GM12874 (cell line): ENCODE data around the gene INPP5E.

ENCODE experiments used
- CTCF ChIP-seq: IDR thresholded peaks from 2 replicates; pipeline ENCODE4 v1.5.1; 2011; ENCODE audit warnings: low read depth, mild to moderate bottlenecking, control low read depth, low read length, moderate library complexity; ENCODE audit not compliant: insufficient read depth

Gene INPP5E

DNA sequence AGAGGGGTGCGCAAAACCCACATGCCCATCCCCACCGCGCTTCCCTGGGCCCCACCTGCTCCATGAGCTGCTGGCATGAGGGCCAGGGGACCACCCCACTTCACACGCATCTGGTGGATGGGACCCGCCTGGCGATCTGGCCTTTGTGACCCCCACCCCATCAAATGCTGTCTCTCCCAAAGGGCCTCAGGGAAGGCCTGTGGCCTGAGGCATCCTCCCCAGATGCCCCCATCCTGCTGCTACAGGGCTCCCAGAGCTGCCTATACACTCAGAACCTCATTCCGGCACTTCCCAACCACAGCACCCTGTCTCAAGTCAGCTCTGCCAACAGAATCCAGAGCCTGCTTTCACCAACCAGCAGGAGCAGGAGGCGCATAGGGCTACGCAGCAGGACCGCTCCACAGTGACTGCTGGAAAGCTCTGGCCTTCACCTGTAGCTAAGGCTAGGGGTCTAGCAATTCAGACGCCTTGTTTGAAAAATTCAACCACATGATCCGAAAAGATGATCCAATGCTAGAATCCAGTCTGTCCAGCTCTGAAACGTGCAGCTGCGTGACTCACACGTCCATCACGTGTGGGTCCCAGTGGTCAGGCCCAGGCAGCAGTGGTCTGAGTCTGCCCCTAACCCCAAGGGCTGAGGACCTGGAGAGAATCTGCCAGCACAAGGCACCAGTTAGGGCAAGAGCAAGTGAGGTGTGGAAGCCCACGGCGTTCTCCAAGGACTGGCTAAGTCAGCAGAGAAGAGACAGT, 38.3 kb downstream of the INPP5E start:
- TF ChIP-seq CTCF = no peak

GRCh38 chr9:136400038-136400834, 39.4 kb downstream of the INPP5E start, which contains the start of gene SNAPC4:
TSS of gene SNAPC4 (minus strand) at chr9:136400170. CDS start at chr9:136398428, 1,742 bp downstream.
- peak; percentile 95 for TF ChIP-seq CTCF

DNA sequence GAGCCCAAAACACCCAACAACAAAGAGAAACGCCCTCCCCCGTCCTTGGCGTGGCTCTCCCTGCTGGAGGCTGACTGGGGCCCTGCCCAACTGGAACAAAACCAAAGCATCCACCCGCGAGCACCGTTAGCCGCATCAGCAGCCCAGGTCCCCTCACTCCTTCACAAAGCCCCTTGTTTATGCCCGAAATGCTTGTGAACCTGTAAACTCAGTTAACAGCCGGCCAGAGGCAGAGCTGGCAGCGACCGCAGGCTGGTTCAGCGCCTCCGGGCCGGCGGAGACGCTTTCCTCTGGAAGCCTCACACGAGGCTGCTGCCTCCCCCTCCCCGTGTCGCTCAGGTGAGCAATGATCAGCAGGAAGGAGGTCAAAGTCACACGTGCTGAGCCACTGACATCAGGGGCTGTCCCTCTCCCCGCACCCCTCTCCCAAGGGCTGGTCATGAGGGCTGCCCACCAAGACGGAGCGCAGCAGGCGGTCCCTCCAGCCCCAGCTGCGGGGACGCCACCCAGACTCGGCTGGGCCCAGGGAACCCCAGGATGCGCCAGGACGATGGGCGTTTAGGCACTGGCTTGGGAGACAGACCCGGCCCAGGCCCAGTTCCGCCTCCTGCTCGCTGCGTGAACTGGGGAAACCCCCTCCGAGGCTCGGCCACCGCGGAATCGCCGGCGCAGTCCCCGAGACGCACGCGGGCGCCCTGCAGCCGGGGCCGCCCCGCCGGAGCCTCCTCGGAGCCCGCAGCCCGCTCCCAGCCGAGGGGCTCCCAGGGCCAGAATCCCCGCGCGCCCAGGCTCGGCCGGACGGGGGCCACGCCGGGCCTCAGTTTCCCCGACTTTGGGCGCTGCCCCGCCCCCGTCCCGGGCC, 40.2 kb downstream of the INPP5E start:
- no peak for TF ChIP-seq CTCF

DNA sequence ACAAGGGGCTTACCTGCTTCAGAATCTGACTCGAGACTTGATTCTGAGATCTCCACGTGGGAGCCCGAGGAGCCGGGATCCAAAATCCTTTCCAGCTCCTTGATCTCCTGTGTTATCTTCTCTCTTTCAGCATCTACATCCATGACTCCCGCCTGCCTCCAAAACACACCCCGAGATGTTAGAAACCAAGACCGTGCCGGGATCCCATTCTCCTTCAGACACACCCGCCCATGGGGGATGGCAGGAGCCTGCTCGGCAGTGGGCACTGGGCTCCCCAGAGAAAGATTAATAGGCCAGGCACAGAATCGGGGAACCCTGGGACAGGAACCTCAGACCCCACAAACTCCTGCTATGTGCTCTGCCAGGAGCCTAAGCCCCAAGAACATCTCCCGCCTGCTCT, 41.4 kb downstream of the INPP5E start:
- no peak for TF ChIP-seq CTCF

GRCh38 chr9:136397643-136398042, 42.0 kb downstream of the INPP5E start:
- TF ChIP-seq CTCF = no peak

GRCh38 chr9:136396219-136396515, 43.5 kb downstream of the INPP5E start:
- no peak for TF ChIP-seq CTCF
